Activated CD8-positive, alpha-beta memory T cell treated with anti-CD3 and anti-CD28 coated beads, Interleukin-2, amount 50 U/mL, for 4 hours (primary cell): ENCODE measurements around the gene TNFRSF11A.

ENCODE experiments used
- DNase-seq: peaks from one replicate; pipeline ENCODE4 v3.0.0-alpha.2; 2020

Gene TNFRSF11A

GRCh38 chr18:62384610-62385097 is 59.5 kb downstream of the TNFRSF11A start:
- DNase-seq, result no peak

GRCh38 chr18:62386091-62386490 is 61.0 kb downstream of the TNFRSF11A start:
- no peak for DNase-seq

- DNase-seq, result no peak
Measured at GRCh38 chr18:62386601-62387000, 61.5 kb downstream of the TNFRSF11A start.

- no peak for DNase-seq
Measured at GRCh38 chr18:62387257-62387656, 62.1 kb downstream of the TNFRSF11A start.

DNA sequence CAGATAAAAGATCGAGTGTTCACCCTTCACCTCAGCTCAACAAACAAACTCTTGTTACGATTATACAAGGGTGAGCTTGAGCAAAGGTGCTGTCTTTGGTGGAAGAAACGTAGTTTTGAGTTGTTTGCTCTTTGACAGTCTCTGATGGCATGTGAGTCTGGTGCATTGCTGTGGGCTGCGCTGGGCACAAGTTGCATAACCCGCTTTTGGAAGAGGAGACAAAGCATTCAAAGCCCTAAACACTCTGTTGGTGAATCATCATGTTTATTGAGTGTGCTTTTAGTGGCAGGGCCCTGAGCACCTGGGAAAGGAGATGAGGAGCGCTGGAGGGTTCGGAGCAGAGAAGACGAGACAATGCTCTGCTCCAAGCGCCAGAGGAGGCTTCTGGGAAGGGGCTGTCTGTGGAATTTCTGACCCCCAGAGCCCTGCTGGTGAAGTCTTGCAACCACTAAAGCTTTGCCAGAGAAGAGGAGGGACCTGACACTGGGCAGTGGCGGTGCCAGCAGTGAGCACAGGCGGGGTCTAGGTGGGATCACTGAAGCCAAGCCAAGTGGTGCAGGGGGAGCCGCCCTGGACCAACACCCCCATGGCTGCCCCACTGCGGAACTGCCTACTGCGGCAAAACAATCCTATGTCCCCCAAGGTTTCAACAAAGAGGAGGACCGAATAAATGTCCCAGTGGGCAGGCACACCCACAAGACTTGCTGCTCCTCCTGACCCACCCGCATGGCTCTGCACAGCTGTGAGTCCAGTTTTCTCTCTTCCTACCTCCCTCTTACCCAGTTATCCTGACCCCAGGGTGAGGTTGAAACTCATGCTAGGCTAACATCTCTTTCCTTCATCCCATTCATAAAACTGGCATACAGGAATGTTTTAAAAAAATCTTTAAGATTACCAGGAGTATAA is 64.0 kb downstream of the TNFRSF11A start:
- DNase-seq, result no peak

DNA sequence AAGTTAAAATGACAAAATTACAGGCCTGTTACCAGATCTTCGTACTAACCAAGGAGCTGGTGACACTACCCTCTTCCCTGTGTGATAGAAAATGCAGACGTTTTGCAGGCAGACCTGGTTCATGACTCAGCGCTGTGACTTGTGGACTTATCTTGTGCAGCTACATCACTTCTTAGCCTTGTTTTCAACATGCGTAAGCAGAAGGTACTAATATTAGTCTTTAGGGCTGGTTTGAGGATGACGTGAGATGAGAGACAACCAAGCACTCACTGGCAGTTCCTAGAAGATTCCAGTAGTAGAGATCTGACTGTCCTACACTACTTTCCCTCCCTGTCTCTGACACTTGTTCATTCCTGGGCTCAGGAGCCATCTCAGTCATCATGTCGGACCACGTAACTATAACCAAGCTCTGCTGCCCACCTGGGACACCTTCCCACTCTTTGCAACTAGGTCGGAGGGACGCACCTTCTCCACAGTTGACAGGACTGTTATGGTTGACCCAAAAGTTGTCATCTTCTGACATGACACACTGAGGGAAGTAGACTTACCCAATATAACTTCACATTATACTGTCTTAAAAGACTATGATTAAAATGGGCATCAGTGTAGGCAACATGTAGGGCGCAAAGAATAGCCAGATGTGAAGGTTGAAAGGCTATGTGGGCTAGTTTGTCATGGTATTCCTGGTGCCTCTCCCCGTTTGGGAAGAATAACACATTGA is 64.8 kb downstream of the TNFRSF11A start:
- DNase-seq, result no peak

- no peak for DNase-seq
Measured at GRCh38 chr18:62394006-62394763, 69.1 kb downstream of the TNFRSF11A start.

GRCh38 chr18:62396381-62396780 is 71.3 kb downstream of the TNFRSF11A start:
- DNase-seq, result no peak

GRCh38 chr18:62396967-62397366 is 71.9 kb downstream of the TNFRSF11A start:
- DNase-seq, result no peak

GRCh38 chr18:62398291-62398690 is 73.2 kb downstream of the TNFRSF11A start:
- no peak for DNase-seq

DNA sequence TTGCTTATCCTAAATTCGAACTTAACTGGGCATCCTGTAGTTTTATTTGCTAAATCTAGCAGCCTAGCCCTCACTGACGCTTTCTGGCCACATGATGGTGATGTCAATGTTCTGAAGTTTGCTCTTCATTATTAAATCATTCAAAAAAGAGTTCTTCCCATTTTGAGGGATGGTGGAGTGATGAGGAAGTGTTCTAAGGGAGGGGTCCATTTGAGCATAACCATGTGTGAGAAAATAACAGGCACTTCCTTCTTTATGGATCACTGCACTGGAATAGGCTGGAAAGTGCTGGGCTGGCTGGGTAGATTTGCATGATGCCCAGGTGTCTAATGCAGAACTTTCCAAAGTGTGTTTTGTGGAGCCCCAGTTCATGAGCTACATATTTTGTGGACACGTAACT is 74.2 kb downstream of the TNFRSF11A start:
- DNase-seq, result no peak

DNA sequence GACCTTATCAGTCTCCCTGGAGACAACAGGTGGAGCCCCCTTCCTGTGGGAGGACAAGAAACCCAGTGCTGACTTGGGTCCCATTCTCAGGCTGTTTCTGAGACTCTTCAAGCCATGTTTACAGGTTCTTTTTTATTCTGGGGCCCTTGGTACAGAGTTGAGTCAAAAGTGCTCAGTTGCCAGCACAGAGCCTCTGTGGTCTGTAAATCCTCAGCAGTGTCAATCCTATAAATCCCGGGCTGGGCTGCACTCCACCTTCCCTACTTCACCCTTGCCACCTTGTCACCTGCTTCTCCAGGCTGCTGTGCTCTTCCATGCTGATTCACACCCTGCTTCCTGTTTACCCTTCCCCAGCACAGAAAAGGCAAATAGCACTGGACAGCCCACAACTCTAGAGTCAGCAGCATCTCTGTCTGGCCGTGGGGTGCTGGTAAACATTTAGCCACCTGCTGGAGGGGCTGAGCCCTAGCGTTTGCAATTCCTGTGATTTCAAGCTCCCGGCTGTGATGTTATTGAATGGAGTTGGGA is 74.7 kb downstream of the TNFRSF11A start:
- no peak for DNase-seq

DNA sequence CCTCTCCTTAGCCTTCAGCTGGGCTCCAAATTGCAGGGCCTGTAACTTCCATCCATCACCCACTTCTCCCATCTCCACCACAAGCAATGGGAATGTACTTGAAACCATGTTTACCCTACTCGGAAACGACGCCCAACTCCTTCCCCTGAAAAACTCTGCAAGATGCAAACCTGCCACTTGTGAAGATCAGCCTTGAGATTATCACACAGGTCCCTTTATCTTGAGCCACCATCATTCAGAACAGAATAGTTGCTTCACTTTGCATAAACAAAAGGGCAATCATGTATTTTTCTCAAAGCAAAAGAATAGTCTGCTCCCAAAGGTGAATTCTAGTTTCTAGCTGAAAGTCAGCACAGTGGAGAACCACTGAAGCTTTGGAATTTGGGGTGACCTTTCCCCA is 75.8 kb downstream of the TNFRSF11A start:
- no peak for DNase-seq

DNA sequence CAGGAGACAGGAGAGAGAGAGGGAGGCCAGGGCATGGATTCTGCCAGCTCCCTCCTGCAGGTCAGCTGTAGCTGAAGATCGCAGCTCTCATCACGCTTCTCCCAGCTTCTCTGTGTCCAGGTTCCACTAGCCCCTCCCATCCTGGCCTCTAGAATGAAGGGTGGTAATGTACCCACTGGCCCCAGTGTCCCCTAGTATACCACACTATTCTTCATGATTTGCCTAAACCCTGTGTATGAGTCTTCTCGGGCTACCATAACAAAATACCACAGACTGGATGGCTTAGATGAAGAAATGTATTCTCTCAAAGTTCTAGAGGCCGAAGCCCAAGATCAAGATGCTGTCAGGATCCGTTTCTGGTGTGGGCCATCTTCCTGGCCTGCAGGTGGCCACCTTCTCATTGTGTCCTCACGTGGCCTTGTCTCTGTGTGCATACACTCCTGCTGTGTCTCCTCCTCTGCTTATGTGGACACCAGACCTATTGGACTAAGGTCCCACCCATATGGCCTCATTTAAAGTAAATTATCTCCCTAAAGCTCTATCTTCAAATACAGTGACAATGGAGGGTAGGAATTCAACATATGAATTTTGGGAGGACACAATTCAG is 77.3 kb downstream of the TNFRSF11A start:
- no peak for DNase-seq

- no peak for DNase-seq
Measured at GRCh38 chr18:62403120-62403519, 78.0 kb downstream of the TNFRSF11A start.

DNA sequence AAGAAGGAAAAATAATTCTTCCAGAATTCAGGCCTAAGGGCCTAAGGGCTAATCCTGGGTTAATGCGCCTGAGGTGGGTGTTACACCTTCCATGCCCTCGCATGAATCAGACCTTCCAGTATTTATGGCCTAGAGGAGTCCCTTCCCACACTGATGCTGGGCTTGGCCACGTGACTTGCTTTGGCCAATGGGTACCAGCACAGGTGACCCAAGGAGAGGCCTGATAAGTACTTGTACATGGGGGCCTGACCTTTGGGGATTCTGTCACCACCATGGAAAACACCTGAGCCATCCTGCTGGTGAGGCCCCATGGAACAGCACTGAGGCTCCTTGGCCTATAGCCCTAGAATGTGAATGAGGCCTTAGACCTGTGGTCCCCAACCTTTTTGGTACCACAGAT is 79.8 kb downstream of the TNFRSF11A start:
- no peak for DNase-seq

DNA sequence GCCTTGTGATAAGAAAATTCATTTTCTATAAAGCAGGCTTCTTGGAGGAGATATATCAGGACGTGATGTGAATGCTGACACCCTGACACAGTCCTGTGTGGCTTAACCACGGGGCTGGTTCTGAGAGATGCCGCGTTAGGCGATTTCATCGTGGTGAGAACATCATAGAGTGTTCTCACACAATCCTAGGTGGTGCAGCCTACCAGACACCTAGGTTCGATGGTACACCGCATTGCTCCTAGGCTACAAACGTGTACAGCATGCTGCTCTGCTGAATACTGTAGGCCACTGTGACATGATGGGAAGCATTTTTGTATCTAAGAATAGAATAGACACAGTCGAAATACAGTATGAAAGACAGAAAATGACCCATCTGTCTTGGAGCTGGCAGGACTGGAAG is 82.5 kb downstream of the TNFRSF11A start:
- DNase-seq, result no peak

DNA sequence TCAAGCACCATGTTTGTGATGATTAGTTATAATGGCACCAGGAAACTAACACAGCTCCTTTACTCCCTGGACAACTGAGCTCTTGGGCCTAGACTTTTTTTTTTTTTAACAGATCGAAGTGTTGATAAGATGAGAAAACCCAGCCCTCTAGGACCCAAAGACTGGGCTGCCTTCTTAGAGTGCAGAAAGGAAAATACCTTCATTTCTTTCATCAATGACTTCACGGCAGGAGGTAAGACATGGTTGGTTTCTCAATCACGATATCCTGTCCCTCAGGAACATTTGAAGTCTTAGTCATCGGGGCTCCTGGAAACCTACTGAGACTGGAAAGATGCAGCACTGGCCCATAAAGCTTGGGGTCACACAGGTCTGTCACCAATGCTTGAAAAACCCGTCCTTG is 84.7 kb downstream of the TNFRSF11A start:
- no peak for DNase-seq

GRCh38 chr18:62412231-62412979 is 87.3 kb downstream of the TNFRSF11A start:
- no peak for DNase-seq

- no peak for DNase-seq
Measured at GRCh38 chr18:62413206-62413605, 88.1 kb downstream of the TNFRSF11A start.

GRCh38 chr18:62418258-62418657 is 93.1 kb downstream of the TNFRSF11A start:
- no peak for DNase-seq

- no peak for DNase-seq
Measured at GRCh38 chr18:62420151-62420512, 95.0 kb downstream of the TNFRSF11A start.
